HG02840 (cell line): ENCODE data around the gene MID1.

Source experiments
- ATAC-seq: cut with Tn5 transposase; IDR thresholded peaks from one replicate; pipeline ENCODE4 v1.9.1; 2021; ENCODE audit warnings: mild to moderate bottlenecking, moderate library complexity, moderate number of reproducible peaks; ENCODE audit not compliant: unreplicated experiment, low FRiP score

MID1 gene

GRCh38 chrX:10534611-10535010 is 85.8 kb downstream of the MID1 start:
- no peak for ATAC-seq

DNA sequence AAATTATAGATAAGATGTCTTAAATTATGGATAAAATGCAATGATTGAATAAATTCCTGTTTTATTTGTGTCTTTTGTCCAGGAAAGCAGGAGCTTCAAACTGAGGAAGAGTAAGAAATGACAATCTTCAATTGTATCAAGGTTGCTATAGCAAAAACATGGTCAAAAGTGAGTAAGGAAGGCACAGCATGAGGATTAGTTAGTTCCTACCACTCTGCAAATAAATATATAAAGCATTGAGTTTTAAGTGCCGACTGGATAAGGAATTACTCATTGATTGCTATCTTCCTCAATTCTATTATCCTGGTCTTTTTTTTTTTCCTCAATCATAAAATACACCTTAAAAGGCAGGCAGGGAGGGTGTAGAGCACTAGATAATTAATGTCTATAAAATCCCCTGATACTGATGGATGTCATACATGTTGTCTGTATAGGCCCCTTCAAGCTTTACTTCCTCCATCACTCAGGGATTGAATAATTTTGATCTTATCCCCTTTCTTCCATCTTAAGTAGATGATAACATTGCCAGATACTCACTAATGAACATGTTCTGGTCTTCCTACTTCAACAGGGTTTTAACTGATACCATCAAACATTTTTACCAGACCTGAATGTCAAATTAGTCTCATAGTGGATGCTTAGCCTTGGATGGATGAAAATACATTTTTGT is 86.6 kb downstream of the MID1 start:
- no peak for ATAC-seq

GRCh38 chrX:10531927-10532326 is 88.5 kb downstream of the MID1 start:
- no peak for ATAC-seq

DNA sequence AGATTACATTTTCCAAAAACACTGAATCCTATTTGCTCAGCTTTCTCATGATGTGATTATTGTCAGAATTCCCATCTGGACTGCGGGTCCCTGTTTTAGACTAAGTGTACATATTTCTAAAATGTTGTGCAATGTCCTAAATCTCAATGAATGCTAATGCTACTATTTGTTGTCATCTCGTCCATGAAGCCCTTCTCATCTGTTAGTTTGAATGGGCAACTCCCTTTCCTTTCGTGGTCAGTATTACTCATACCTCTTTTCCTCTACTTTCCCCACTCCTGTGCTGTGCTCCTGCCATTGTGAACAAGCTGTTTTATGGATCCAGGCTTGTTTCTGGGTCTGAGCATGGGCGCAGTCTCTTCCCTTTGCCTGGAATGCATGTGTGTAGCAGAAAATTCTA is 91.0 kb downstream of the MID1 start:
- no peak for ATAC-seq

DNA sequence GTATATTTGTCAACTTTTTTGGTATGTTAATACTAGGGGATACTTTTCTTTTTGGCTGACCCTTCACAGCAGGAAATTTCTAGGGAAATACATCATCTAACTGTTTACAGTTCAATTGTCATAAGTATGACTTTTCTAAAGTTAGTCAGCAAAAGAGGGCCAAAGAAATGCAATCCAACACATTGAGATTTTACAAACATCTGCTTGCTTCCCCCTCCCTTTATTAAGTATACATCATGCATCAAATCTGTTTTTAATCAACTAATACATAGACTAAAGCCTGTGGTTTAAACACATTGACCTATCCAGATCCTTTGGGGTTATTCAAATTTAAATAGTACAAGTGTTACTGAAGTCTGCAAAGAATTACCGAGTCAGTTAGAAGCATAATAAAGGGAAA is 93.9 kb downstream of the MID1 start:
- no peak for ATAC-seq

DNA sequence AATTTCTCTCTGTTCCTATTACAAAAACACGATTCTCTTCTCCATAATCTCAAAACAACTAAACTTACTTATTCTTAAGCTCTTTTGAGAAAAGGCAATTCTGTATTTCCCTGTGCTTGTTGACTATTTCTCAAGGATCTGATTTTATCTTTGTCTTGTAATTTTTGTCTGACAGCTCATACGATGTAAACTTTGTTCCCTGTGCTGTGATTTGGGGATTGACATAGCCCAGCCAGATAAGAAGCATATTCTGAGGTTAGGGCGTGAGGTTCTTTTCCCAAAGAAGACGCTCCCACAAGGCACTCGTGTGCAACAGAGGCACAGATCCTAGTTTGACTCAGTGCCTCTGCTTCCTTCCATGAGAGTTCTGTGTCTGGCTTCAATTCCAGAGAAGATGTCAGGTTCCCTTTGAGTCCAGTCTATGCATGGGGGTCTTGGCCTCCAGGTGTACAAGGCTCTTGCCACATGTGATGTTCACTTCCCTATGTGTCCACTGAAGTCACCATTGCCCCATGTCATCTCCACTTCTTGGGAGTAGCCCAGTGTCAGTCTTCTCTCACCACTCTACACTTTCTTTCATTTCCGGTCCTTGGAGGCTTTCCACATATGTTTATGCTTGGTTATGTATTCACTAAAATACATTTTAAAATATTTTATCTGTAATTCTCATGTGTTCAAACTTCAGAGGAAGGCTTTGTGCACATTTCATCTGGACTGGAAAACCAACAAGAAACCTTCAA is 94.8 kb downstream of the MID1 start:
- ATAC-seq = no peak

- no peak for ATAC-seq
Observed at GRCh38 chrX:10524578-10524977, 95.8 kb downstream of the MID1 start.

- ATAC-seq = no peak
Observed at GRCh38 chrX:10519761-10520160, 100.6 kb downstream of the MID1 start.

GRCh38 chrX:10519278-10519677 is 101.1 kb downstream of the MID1 start:
- ATAC-seq = no peak

DNA sequence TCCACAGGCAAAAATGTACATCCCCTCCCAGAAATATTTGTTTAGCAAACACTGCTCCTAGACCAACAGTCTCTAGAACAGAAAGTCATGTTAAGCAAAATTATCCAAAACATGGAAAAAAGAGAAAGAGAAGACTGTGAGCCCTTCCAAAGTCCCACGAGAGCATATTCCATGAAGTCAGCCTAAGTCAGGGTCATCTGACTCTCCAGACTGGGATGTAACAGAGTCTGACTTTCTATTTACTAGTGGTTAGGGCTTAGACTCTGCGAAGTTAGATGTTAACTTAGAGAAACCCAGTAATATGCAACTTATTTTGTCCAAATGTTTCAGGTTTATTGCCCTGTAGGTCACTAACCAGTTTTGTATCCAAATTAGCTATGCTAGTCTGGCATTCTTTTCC is 102.3 kb downstream of the MID1 start:
- no peak for ATAC-seq

DNA sequence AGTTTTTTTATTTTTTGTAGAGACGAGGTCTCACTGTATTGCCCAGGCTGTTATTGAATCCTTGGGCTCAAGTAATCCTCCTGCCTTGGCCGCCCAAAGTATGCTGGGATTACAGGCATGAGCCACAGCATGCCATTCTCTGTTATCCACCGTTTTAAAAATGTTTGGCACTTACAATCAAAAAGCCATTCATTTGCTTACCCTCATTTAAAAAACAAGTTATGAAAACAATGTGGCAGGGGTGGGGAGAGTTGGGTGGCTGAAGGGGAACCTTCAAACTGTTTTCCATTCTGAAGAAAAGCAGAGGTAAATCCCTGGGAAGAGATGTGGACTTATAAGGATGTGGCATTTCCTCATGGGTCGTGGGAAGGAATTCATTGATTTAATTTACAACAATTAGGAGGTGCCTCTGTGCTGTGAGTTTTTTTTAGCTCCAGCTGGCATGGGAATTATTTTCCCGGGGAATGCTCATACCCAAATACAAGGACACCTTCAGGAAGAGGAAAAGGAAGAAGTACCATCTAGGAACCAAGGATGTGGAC is 103.5 kb downstream of the MID1 start:
- ATAC-seq = no peak

DNA sequence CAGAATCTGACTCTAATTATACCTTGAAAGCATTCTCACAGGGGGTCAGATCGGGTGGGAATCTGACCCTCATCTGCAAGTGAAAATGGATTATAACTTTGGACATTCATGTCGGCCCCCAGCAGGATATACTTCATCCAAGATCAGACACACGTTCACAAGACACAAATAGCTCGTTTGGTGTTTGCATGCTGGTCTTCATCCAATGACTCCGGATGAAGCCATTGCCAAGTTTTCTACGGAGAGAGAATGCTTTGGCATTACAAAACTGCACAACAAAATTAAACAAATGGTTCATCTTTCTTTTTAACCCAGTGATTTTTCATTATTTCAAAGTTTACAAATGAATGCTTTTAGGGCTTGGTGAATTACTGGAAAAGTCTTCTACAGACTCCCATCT is 105.5 kb downstream of the MID1 start:
- ATAC-seq = no peak

DNA sequence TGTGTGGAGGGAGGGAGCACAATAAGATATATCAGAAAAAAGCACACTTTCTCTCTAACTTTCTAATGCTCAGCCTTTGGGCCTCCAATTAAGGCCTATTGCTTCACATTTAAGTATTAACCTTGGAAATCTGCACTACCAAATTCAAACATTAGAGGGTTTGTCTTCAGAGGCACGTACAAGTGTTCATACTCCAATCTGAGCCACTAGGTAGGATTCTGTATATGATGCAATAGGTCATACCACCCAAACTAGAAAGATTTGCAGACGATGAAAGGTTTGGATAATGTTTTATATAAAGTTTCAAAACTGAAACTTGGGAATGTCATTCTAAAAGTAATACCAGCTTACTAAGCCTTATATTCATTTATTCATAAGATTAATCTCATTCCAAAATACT is 106.4 kb downstream of the MID1 start:
- no peak for ATAC-seq

DNA sequence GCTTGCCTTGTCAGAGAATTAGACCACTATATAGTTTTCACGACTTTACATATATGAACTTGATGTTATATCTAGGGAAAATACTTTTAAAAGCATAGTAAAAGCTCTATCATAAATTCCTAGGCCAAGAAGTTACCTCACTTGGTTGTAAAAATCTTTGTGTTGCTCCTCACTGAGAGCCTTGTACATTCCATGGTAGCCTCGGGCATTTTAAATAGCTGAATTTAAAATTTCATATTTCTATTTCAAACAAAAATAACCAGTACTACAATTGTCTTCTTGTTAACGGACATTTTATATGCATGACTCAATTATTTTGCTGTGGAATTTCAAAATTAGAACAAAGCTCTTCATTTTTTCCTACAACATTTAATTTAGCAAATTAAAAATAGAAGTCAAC is 107.6 kb downstream of the MID1 start:
- ATAC-seq = no peak

DNA sequence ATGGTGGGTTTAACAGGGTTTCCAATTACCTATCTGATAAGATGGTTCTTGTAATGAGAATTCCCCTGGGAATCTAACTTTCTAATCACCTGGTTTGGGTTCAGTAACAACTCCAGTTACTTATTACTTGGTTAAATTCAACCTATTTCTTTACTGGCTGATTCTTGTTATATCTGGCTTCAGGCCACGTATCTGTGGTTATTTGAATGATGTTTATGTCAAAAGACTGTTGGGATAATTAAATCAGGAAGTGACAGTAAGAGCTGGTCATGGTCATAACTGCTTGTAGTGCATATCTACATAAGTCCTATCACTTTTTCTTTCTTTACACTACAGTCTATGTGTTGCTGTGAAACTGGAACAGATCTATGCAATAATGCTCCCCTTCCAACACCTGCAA is 108.1 kb downstream of the MID1 start:
- ATAC-seq = no peak

GRCh38 chrX:10509397-10509796 is 111.0 kb downstream of the MID1 start:
- no peak for ATAC-seq

DNA sequence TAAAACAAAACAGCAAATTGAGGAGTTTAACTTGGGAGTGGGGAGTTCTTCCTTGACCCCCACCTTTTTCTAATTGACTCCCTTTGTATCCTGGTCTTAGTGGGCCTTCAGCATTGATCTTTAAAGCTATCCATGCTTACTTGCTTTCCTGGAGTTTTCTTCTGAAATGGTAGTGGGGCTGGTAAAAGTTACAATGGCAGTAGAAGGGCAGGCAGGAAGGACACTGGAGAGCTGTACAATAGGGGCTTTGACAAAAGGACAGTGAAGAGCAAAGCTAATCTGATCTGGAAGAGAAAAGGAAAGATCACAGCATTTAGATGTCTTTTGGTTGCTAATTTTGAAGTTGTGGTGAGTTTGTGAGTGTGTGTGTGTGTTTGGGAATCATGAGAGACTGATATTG is 111.5 kb downstream of the MID1 start:
- no peak for ATAC-seq

DNA sequence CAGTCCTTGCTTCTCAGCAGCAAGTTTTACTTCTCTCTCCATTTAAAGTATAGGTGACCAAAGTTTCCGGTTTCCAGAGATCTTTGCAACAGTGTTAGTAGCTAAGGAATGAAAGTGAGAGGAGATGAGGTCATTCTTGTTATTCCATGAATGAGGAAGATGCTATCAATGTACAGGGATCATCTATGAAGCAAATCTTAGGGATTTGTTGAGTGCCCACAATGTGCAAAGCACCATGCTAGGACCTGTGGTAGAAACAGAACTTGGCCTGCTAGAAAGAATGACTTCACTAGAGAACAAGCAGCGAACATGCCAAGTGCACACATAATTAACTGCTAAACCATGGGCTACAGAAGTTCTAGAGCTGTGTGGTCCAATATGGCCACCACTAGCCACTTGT is 112.5 kb downstream of the MID1 start:
- ATAC-seq = no peak

GRCh38 chrX:10507181-10507580 is 113.2 kb downstream of the MID1 start:
- ATAC-seq = no peak

DNA sequence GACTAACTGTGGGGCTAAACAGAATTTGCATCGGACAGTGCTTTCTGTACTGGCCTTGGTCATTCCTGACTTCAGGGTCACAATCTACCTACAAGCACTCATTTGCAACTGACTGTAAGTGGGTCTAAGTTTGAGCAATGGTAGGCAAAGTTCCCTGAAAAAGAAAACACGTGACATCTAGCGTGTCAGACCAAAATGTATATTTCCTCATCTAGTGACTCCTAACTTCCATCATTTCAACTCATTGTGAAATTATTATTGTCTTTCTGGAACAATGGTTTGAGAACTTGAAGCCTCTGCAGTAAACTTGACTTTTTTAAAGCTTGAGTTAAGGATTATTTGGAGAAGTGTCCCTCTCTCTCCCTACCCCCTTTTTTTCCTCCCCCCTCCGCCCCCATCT is 113.6 kb downstream of the MID1 start:
- no peak for ATAC-seq

- ATAC-seq = no peak
Observed at GRCh38 chrX:10505726-10506125, 114.7 kb downstream of the MID1 start.

- no peak for ATAC-seq
Observed at GRCh38 chrX:10502961-10503360, 117.4 kb downstream of the MID1 start.
